SHP77 (cell line): ENCODE results near the gene TMEM175.

Experiments used
- DNase-seq, 2 experiments: peaks; one replicate each; lab custom pipeline; 2025; lab: John Stamatoyannopoulos, UW

TMEM175 gene

GRCh38 chr4:898869-899555 lies 33.2 kb upstream of the TMEM175 start:
- DNase-seq: no peak

- DNase-seq: no peak
Measured at GRCh38 chr4:899556-899906, 32.7 kb upstream of the TMEM175 start.

GRCh38 chr4:900073-900472 lies 32.2 kb upstream of the TMEM175 start:
- DNase-seq: no peak

GRCh38 chr4:900721-901120 lies 31.5 kb upstream of the TMEM175 start:
- DNase-seq: no peak

- no peak for DNase-seq
Measured at GRCh38 chr4:901192-901910, 30.9 kb upstream of the TMEM175 start.

- no peak for DNase-seq
Measured at GRCh38 chr4:903066-904046, 28.9 kb upstream of the TMEM175 start.

GRCh38 chr4:905485-906338 lies 26.5 kb upstream of the TMEM175 start:
- DNase-seq: no peak

GRCh38 chr4:906339-907102 lies 25.7 kb upstream of the TMEM175 start:
- no peak for DNase-seq

GRCh38 chr4:907103-907400 lies 25.2 kb upstream of the TMEM175 start:
- no peak for DNase-seq

GRCh38 chr4:907691-908425 lies 24.4 kb upstream of the TMEM175 start:
- no peak for DNase-seq

- DNase-seq: no peak
Measured at GRCh38 chr4:909131-909571, 23.1 kb upstream of the TMEM175 start.

- DNase-seq: no peak
Measured at GRCh38 chr4:909821-910220, 22.4 kb upstream of the TMEM175 start.

- DNase-seq: no peak
Measured at GRCh38 chr4:910366-911091, 21.7 kb upstream of the TMEM175 start.

GRCh38 chr4:911221-911751 lies 21.0 kb upstream of the TMEM175 start:
- no peak for DNase-seq

GRCh38 chr4:911871-912490 lies 20.3 kb upstream of the TMEM175 start:
- no peak for DNase-seq

GRCh38 chr4:912548-913279 lies 19.5 kb upstream of the TMEM175 start:
- no peak for DNase-seq

- DNase-seq: no peak
Measured at GRCh38 chr4:913280-913618, 19.0 kb upstream of the TMEM175 start.

GRCh38 chr4:914531-914930 lies 17.7 kb upstream of the TMEM175 start:
- no peak for DNase-seq
